GM20431 (cell line): ENCODE measurements around the gene TNFRSF18.
"Not testable (repeated sequence)": the region's sequence is repeated elsewhere in the genome, so short reads cannot be mapped to it uniquely, and the experiment has no call there.

Experiments used
- in situ Hi-C: fragments of 300-500 bp; cut with MseI, MboI; formaldehyde crosslinking; loops from one replicate; pipeline ENCODE4 v1.15.0; 2020; ENCODE audit warnings: low sequenced_read_pairs; ENCODE audit not compliant: unreplicated experiment

TNFRSF18 gene

GRCh38 chr1:1199961-1200875 lies 6.2 kb downstream of the TNFRSF18 start:
- in situ Hi-C loops, result no loop called here

DNA sequence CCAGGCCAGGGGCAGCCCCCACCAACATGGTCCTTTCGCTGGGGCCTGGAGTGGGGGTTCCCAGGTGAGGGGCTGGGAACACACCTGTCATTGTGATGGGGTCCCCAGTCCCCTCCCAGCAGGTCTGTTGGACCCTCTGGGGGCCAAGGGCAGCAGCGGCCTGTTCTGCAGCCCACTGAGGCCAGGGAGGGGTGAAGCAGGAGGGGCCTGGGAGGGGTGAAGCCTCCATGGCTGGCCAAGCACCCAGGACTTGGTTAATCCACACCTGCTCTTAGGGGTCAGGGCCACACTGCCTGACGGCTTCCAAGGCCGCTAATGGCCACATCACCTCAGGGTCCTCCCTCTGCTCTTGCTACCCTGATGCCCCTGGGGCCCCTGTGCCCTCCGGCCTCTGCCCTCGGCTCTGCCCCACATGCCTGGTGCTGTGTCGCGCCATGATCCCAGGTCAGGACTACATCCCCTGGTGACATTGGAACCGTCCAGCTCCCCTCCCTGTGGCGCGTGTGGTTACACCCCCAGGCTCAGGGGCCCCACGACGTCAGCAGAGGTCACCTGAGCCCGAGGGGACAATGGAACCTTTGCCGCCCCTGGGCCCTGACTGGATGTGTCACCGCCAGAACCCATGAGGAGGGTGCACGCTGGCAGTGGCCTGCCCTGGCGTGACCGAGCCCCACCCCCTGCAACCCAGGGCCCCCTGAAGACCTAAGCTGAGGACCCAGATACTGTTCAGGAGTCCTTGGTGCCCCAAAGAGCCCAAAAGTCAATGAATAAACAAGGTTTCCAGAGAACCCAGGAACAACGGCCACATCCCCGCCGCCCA lies 7.0 kb downstream of the TNFRSF18 start:
- in situ Hi-C loops, result no loop called here

DNA sequence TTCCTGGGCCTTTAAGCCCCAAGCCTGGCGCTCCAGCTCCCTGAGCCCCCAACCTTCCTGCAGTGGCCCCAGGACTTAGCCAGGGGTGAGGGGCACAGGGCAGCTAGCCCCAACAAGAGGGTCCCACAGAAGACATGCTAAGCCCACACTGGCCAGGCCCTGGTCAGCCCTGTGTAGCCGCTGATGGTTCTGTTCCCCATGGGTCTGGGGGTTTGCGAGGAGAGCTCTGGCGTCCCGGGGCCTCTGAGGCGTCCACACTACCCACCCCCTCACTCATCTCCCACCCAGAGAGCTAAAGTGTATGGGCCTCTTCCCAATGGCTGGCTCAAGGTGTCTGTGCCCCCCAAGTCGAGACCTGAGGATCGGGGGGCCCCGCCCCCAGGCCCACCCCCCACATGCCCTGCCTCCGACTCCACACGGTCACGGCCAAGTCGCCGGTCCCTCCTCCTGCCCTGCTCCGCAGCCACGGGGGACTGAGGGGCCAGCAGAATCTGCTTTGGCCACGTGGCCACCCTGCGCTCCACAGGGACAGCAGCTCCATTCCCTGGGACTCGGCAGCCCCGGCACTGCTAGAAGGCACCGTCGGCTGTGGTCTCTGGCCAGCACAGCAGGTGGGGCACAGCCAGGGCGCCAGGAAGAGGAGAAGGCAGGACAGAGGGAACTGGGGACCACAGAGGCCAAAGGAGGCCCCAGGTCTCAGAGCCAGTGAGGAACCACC lies 7.8 kb downstream of the TNFRSF18 start:
- in situ Hi-C loops, result no loop called here

DNA sequence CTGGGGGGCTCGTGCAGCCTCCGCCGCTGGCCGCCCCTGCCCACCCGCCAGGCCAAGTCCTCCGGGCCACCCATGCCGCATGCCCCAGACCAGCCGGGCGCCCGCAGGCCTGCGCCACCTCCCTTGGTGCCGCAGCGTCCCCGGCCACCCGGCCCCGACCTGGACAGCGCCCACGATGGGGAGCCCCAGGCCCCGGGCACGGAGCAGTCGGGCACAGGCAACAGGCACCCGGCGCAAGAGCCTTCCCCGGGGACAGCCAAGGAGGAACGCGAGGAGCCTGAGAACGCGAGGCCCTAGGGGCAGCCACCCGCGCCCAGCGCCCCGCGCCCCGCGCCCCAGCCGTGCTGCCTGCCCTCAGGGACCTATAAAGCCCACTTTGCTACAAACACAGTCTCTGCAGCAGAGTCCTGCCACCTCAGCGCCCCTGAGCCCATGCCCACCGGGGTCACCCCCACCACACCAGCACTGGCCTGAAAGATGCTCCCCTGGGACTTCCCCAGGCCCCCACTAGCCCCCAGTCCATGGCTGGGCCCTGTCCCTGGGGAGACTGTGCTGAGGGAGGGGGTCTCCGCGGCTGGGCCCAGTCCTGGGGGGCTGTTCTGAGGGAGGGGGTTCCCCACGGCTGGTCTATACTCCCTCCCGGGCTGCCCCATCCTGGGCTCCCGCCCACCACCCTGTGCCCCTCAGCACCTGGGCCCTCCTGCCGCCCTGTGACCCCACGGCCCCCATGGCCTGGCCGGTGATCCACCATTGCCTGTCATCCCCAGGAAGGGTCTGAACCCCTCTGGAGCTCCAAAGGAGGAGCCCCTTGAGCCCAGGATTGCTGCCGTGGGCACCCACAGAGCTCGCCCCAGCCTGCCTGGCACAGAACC lies 8.6 kb downstream of the TNFRSF18 start:
- in situ Hi-C loops, result no loop called here

- in situ Hi-C loops, result no loop called here
Measured at GRCh38 chr1:1197188-1197500, 9.2 kb downstream of the TNFRSF18 start.

DNA sequence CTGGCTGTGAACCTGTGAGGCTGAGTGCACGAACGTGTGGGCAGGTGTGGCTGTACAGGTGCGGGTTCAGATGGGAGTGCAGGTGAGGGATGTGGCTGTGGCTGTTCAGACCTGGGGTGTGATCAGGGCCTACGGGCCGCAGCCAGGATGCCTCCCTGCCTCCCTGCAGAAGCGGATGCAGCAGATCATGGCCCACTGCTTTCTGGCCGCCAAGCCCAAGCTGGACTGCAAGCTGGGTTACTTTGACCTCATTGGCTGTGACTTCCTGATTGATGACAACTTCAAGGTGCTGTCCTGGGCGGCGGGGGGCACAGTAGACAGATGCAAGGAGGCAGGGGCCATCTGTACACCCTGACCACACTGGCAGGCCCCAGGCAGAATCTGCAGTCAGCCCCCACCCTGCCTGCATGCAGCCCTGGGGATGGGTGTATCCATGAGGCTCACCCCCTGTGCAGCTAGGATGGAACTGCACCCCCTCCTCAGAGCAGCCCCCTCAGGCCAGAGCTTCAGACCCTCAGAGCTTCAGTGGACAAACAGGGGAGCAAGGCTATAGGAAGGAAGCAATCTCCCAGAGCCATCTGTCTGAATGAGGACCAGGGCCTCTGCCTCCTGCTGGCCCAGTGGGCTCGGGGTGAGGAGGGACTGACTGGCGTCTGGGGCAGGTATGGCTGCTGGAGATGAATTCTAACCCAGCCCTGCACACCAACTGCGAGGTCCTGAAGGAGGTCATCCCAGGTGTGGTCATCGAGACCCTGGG lies 9.8 kb downstream of the TNFRSF18 start:
- in situ Hi-C loops, result no loop called here

GRCh38 chr1:1195726-1196125 lies 10.7 kb downstream of the TNFRSF18 start:
- in situ Hi-C loops, result not testable (repeated sequence)

DNA sequence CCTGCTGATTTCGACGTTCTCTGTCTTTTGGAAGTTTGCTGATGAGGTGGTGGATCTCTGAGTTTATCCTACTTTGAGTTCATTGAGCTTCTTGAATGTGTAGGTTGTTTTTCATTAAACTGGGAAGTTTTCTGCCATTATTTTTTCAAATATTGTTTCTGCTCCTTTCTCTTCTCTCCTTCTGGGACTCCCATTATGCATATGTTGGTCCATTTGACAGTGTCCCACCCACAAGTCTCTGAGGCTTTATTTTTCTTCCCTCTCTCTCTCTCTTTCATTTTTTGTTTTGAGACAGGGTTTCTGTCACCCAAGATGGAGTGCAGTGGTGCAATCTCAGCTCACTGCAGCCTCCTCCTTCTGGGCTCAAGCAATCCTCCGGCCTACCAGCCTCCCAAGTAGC lies 11.7 kb downstream of the TNFRSF18 start:
- in situ Hi-C loops, result no loop called here

- in situ Hi-C loops, result no loop called here
Measured at GRCh38 chr1:1191734-1192133, 14.7 kb downstream of the TNFRSF18 start.

DNA sequence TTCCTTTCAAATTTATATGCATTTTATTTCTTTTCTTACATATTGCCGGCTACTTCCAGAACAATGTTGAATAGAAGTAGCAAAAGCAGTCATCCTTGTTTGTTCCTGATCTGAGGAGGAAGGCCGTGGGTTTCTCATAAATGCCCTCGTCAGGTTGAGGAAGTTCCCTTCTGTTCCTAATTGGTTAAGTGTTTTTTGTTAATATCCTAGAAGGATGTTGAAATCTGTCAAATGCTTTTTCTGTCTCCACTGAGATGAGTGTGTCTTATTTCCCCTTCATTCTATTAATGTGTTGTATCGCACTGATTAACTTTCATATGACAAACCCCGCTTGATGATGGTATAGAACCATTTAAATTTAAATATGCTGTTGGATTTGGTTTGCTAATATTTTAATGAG lies 17.3 kb downstream of the TNFRSF18 start:
- in situ Hi-C loops, result no loop called here

GRCh38 chr1:1187938-1188337 lies 18.5 kb downstream of the TNFRSF18 start:
- in situ Hi-C loops, result no loop called here

DNA sequence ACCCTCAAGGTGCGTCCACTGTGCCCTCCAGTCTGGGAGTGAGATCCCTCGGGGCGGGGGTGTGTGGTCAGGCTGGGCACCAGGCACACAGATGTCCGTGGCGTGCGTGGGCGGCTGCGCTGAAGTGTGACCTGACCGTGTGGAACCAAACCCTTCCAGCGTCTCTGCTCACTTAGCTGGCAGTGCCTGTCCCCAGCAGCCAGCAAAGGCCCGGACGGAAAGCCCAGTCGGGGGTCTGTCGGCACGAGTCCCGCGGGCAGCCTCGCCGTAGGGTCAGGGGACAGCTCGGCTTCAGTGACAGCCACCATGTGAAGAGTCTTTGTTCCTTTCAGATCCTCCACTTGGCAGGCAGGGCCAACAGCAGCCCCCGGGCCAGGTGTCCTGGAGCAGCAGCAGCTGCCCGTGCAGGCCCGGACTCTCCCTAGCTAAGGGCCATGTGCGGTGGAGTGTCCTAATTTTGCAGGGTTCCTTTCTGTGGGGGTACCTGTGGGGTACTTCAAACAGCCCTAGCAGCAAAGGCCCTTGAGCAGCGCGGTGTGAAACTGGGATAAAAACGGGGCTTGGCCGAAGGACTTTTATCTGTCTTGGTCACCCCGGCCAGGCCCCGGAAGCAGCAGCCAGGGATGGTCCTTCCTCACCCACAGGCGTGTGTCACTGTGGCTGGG lies 21.2 kb downstream of the TNFRSF18 start:
- in situ Hi-C loops, result no loop called here

DNA sequence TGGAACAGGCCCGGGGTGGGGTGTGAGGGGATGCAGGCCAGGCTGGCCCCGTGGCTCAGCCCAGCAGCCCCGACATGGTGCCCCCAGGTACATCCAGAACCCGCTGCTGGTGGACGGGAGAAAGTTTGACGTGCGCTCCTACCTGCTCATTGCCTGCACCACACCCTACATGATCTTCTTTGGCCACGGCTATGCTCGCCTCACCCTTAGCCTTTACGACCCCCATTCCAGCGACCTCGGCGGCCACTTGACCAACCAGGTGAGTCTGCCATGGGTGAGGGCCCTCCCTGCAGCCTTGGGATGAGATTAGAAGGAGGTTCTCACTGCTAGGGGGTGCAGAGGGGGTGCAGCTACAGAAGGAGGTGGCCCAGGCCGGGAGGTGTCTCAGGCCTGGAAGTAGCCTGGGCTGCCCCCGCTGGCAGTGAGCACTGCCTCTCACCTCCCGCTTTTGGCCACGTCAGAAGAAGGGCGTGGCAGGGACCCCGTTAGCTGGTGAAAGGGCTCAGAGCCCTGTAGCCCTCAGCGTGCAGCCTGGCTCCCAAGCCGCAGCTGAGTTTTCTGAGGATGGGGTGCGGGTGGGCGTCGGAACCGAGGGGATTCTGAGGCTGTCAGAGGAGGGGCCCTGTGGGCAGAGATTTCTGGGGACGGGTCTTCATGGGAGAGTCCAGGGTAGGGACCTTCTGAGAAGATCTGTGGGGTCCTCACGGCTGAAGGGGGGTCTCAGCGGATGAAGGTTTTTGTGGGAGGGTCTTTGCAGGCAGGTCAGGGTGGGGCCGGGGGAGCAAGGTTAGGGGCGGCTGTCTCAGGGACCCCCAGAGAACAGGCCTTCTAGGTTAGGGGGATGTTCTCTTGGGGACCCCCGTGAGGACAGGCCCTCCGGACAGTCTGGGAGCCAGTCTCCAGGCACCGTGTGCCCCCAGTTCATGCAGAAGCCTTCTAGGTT lies 22.3 kb downstream of the TNFRSF18 start:
- in situ Hi-C loops, result no loop called here

GRCh38 chr1:1183221-1183747 lies 23.1 kb downstream of the TNFRSF18 start:
- in situ Hi-C loops, result no loop called here

GRCh38 chr1:1182491-1183220 lies 23.7 kb downstream of the TNFRSF18 start:
- in situ Hi-C loops, result no loop called here

- in situ Hi-C loops, result no loop called here
Measured at GRCh38 chr1:1181938-1182410, 24.4 kb downstream of the TNFRSF18 start.
